HG03280 (cell line): ENCODE results near the gene DGCR6L.
"Not testable (repeated sequence)": the region's sequence is repeated elsewhere in the genome, so short reads cannot be mapped to it uniquely, and the experiment has no call there.

Experiments
- ATAC-seq: cut with Tn5 transposase; IDR thresholded peaks from one replicate; pipeline ENCODE4 v1.9.1; 2021; ENCODE audit warnings: mild to moderate bottlenecking, moderate library complexity; ENCODE audit not compliant: unreplicated experiment

DGCR6L gene

DNA sequence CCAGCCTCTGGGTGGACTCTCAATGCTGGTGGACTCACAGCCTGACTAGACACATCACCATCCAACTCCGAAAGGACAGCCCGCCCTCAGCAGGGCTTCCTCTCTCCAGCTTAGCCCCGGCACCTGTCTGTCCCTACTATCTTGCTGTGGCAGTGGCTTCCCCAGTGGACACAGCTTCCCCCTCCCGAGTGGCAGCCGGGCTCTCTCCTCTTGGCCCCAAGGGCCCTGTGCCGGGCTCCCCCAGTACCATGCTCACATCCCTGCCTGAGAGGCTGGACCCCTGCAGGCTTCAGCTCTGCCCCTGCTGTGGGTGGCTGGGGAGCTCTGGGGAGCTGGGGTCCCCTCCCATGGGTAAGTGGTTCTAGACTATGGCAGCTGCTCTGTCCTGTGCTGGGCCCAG, 9.1 kb downstream of the DGCR6L start:
- ATAC-seq: not testable (repeated sequence)

DNA sequence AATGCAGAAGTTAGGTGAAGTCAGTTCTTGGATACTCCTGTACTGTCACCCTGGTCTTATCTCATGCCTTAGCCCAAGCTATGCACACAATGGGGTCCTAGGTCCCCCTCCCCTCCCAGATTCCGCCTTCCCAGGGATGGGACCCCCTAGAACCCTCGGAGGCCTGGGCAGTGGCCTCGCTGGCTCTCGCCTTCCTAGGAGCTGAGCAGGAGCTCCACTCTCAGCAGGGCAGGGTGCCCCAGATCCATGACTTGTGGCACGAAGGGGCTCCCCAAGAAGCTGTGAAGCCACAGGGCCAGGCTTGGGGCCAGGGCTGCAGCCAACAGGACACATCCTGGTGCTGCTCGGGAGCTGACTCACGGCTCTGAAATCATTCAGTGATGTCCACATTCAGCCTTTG, 9.7 kb downstream of the DGCR6L start:
- not testable (repeated sequence) for ATAC-seq

DNA sequence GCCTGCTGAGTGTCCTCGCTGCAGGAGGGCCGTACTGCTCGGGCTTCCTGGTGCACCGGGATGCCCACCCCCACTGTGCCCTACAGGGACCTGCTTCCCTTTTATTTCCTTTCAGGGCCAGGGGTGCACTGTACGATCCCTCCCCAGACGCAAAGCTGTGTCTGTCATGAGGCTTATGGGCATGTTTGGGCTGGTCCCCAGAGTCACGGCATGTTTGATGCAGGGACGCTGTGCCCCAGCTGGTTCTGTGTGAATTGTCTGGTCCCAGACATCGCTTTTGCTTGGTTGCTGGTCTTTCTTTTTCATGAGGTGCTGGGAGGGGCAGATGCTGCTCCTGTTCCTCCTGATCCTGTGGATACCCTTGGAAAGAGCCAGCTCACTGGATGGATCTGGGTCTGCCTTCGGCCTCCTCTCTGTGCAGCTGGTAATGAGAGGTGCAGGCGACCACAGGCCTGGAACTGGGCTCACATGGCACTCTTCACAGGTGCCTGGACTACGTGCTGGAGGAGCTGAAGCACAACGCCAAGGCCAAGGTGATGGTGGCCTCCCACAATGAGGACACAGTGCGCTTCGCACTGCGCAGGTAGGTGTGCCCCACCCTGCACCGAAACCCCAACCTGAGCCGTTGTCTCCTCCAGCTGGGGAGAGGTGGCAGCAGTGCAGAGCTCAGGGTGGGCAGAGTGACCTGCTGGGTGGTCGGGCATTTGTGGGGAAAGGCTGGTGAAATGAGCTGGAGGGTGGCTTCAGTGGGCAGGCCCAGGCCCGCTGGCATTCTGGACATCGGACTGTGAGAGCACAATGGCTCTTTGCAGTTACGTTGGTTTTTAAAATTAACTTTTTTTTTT, 10.8 kb downstream of the DGCR6L start:
- not testable (repeated sequence) for ATAC-seq

DNA sequence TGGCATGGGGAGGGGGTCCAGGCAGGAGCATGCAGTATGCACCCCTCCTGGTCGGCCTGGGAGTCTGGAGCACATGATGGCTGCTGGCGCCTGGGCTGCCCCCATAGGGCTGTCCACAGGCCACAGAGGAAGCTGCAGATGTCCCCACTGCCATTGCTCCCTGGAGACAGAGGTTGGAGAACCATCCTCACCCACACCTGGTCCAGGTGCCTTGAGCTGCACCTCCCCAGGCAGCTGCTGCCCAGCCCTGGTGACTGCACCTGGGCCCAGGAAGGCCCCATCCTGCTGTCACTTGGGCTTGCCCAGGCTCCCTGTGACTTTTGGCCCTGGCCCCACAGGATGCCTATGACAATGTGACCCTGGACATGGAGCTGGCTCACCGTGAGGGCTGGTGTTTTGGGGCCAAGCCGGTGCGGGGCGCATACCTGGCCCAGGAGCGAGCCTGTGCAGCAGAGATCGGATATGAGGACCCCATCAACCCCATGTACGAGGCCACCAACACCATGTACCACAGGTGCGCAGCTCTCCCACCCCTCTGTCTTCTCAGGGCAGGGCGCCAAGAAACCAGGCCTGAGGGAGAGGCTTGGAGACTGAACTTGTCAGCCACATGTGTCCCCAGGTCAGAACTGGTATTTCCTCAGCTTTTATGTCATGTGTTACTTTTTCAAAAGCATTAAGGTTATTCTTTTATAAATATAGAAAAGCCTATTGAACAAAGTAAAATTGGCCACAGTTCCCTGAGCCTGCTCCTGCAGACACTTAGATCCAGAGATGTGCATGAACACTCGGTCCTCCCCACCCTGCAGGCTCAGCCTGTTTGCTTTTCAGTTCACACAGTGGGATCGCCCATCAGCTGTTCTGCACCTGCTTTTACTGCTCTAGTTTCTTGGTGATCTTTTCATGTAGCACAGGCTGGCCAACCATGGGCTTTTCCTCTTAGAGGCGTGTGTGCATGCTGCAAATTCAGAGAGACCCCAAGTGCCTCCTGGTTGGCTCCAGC, 12.1 kb downstream of the DGCR6L start:
- not testable (repeated sequence) for ATAC-seq

DNA sequence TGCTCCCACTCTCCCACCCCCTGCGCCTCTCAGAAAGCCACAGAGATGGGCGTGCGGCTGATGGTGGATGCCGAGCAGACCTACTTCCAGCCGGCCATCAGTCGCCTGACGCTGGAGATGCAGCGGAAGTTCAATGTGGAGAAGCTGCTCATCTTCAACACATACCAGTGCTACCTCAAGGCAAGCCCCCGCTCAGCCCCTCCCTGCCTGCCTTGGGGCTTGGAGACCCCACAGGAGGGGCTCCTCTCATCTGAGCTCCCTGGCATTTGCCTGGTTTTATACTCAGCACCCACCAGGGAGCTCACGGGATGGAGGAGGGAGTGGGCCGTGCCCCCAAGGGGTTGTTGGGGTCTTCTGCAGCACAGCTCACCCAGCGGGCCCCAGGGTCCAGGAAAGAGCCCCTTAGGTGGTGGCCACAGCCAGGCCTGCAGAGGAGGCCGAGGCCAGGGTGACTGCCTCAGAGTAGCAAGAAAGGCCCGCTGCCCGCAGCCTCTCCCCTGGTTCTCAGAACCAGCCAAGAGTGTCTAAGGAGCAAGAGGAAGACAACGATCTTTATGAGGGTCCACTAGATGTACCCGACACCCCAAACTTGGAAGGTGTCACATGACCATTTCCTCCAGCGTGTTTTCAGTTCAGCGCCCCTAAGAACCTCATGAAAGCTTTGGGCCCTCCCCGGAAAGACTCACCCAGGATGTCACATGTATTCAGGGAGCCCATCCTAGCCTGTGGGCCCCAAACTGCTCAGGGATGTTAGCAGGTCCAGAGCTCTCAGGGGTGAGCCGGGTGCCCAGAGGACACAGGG, 13.0 kb downstream of the DGCR6L start:
- ATAC-seq: not testable (repeated sequence)

DNA sequence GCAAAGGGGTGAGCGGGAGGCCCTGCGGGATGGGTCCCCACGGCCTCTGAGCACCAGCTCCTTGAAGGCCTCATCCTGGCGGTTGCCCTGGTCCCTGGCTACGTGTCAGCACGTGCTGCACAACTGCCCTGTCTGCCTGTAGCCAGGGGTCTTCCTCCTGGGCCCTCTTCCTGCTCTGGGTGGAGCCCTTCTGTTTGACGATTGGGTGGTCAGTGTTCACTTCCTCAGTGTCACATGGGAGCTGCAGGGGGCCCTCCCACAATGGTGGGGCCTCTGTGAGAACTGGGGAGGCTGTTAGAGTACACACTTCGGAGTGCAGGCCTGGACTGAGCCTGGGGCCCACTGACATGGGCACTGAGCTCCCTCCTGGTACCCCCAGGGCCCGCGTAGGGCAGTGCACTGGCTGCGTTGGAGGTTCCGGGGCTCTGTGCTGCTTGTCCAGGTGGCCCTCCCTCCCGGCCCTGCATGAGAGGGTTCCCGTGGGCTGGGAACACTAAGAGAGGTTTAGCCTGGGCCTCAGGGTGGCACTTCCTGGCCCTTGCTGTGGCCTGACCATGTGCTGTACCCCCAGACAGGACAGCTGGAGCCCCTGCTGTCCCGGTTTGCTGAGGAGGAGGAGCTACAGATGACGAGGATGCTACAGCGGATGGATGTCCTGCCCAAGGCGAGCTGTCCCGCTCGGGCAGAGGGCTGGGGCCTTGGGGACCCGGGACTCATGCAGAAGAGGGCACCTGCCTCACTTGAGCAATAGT, 13.8 kb downstream of the DGCR6L start:
- ATAC-seq: no peak

DNA sequence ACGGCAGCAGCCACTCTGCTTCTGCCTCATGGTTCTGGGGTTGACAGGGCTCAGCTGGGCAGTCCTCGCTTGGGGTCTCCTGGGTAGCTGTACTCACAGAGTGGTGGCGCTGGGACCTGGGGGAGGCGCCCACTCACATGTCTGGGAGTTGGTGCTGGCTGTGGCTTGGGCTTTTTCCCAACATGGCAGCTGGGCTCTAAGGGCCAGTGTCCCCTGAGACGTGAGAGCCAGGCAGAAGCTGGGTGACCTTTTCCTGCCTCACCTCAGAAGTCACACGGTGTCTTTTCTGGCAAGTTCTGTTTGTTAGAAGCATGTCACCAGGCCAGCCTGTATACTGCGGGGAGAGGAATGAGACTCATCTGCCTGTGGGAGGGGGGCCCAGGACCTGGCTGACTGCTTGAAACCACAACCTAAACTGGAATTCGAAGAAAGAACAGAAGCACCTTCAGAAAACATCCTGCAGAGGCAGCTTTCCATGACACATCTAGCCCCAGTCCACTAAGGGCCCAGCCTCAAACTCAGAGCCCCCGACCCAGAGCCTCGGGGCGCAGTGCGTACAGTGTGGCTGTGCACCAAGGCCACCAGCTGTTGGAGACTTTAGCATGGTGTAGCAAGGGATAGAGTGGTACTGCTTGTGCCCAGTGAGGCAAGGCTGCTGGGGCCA, 14.5 kb downstream of the DGCR6L start:
- ATAC-seq: not testable (repeated sequence)

DNA sequence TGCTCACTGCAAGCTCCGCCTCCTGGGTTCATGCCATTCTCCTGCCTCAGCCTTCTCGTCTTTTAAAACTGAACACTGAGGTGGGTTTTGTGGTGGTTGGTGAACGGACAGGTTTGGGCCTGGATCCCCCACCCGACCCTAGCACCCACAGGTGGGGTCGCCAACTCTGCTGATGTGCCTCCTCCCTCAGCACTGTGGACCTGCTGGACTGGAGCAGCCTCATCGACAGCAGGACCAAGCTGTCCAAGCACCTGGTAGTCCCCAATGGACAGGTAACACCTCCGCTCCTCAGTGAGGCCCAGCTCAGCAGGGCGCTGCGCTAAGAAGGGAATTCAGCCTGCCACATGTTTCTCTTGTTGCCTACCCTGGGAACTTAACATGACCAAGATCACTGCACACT, 15.2 kb downstream of the DGCR6L start:
- no peak for ATAC-seq

DNA sequence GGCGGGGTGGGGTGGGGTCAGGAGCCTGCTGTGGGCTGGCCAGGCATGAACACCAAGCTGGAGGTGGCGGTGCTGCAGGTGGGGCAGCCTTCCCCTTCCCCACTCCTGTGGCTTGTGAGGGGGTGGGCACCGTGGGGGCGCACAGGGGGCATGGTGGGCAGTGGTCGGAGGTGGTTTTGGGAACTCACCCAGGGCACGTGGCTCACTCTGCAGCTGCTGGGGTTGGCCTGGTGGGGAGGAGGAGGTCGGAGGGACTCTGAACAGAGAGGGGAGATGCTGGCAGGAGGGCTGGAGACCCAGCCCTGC, 16.7 kb downstream of the DGCR6L start:
- not testable (repeated sequence) for ATAC-seq

DNA sequence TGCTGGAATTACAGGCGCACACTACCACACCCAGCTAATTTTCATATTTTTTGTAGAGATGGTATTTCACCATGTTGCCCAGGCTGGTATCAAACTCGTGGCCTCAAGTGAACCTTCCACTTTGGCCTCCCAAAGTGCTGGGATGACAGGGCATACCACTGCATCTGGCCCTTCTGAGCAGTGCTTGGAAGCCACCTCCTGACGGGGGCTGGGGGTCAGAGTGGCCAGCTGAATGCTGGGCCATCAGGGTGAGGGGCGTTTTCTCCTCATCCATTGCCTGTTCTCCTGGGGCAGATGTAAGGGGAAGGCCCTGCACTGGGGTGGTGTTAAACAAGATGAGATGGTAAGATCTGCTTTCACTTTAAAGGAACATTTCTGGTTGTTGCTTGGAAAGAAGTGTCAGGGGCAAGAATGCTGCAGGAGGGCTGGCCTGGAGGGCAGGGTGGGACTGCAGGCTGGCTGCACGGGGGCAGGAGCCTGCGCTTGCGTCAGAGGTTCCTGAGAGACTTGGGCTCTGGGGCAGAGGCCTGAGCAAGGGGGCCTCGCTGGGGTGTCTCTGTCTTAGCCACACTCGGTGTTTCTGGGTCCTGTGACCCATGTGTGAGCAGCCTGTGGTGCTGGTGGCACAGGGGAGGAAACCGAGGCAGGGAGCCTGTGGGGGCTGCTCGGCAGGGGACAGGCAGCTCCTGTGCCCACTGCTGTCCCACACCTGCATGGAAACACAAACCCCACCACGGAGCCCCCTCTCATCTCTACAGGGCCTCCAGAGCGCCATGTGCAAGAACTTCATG, 17.2 kb downstream of the DGCR6L start:
- ATAC-seq: no peak

DNA sequence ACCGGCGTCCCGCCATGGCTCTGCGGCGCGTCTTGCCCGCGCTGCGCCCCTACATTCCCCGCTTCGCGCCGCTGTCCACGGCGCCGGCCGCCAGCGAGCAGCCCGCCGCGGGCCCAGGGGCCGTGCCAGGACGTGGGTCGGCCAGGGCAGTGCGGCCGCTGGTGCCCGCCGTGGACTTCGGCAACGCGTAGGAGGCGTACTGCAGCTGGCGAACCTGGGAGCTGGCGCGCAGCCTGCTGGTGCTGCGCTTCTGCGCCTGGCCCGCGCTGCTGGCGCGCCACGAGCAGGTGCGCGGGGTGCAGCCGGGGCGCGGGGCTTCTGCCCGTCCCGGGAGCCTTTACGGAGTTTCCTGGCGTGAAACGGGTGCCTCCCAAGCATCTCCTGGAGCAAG, 20.1 kb downstream of the DGCR6L start:
- peak; percentile 14 for ATAC-seq

DNA sequence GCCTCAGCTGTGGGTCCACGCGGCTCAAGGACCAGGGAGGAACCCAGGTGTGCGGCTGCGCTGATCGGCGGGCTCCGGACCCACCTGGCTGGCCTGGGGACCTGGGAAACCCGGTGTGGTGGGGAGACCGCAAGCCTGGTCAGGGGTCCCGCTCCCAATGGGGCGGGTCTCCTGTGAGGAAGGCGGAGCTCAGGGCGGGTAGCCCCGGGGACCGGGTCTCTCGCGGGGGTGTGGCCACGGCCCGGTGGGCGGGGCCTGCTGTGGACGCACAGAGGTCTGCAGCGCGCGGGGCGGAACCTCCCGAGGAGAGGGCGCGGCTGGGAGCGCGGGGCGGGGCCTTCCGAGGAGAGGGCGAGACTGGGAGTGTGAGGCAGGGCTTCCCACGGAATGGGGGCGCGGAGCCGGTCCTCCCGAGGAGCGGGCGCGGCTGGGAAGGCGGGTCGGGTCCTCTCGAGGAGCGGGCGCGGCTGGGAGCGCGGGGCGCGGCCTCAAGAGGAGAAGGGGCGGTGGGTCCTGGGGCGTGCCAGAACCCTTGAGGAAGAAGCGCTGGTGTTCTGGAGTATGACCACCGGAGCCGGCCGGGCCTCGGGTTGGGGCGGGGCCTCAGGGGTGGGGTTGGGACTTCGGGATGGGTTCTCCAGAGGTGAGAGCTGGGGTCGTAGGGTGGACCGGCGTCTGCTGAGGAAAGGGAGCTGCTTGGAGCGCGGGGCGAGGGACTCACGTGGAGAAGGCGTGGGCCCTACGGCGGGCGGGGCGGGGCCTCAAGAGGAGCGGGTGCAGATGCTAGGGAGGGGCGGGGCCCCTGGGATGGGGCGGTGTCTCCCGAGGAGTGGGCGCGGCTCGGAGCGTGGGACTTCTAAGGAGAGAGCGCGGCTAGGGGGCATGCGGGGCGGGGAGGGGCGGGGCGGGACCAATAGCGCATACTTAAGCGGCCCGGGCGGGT, 20.8 kb downstream of the DGCR6L start:
- peak; percentile 65 for ATAC-seq

DNA sequence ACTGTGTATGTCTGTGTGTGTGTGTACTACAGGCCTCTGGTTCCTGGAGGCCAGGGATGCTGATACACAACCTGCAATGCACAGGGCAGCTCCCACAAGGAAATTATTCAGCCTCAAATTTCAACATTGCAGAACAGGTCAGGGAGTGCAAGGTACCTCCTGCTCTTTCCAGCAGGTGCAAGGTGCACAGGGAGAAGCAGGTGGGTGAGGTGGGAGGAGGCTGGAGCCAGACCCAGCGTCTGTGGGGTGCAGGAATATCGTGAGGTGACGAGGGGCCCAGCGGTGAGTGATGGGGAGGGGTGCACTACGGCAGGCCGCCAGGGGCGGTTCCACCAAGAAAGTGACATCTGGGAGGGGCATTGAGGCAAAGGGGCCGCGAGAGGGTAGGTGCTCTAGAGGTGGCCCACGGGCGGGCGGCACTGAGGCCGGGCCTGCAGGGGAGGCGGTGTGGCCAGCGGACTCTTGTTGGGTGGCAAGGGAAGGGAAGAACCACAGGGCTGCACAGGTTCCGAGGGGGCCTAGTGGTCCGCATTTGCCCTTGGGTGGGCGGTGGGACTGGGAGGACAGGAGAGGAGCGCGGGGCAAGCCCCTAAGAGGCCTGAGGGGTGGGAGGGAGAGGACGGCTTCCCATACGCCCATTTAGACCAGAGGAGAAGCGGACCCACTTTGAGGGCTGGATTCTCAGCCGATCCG, 21.6 kb downstream of the DGCR6L start:
- ATAC-seq: no peak

DNA sequence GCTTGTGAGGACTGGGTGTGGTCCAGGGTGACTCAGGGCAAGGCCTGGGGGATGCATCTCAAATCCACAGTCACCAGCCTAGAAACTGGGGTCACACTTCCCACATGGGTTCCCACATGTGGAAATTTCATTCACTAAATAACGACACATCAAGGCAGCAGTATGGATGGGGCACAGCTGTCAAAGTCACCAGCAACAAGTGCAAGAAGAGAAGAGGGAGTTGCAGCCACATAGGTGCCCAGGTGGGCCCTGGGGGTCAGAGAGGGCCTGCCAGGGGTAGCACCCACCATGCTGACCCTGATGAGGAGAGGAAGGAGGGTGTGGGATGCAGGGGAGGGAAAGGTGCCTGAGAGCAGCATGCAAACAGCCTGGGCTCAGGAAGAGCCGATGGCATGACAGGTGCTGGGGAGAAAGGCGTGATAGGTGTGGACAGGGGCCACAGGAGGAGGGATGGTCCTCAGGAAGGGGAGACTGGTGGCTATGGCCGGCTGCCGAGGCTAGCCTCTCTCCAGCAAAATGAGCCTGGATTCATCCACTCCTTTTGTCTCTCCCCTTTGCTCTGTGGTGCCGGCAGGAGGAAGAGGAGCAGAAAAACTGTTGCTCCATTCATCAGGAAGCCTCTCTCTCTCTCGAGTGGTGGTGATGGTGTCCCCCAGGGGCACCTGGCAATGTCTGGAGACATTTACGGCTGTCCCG, 22.3 kb downstream of the DGCR6L start:
- ATAC-seq: no peak

DNA sequence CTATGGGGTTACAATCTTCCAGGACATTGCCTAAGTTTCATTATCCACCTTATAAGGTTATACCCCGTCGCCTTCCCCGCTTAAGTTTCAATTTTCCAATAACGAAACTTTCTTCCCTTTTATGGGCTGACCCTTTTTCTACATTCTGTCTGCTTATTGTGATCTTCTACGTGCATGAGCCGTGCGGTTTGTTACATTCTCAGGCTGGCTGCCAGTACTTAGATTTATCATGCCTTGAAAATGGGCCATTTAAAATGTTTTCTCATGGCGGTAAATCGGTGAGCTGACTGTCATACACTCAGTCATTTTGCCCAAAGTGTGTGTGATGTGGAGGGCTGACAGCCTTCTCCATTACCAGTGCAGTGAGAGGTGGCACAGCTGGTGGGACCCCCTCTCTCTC, 23.3 kb downstream of the DGCR6L start:
- no peak for ATAC-seq

DNA sequence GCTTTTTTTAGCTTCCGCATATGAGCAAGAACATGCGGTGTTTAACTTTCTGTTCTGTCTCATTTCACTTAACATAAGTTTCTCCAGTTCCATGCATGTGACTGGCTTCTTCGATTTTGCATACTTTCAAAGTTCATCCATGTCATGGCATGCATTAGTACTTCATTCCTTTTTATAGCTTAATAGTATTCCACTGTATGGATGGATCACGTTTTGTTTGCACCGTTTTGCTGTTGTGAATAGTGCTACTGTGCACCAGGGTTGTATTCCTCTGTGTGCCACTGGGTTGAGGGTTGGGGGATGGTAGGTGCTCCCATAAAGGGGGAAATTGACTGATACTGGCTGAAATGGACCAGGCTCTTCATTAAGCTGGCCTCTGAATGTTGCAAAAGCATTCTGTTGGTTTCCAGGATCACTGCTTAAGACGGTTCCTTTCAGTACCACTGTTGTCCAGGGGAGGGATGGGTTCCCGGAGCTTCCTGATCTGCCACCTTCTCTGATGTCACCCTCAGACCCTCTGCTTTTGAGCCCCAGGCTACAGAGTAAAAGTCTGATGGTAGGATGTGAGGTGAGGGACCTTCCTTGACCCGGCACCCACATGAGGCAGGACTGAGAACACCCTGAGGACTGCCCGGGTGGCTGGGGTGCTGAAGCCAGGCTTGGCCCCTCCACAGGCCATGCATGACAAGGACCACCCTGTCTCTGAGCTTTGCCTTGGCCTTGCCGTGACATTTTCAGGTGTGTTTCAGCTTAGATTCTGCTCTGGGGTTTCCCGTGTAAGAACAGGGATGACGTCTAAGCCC, 24.4 kb downstream of the DGCR6L start:
- ATAC-seq: no peak
